Right lobe of liver (tissue), 4 donors: ENCODE measurements around the gene TMED1.

ENCODE experiments used
- POLR2A ChIP-seq: fragments of 450-650 bp; IDR thresholded peaks from one replicate; pipeline ENCODE4 v1.6.1; 2017; ENCODE audit warnings: antibody characterized with exemption, mild to moderate bottlenecking
- TF ChIP-seq, protein P1 (sequence below), 4 donors: fragments of 200-600 bp in 3 of 4; fragments of 450-650 bp in 1 of 4; IDR thresholded peaks; one replicate each; pipeline versions ENCODE4 v1.5.1 to v1.8.0; 2016 to 2022; ENCODE audit warnings: antibody characterized with exemption in 4 of 4, mild to moderate bottlenecking in 2 of 4
- donor health status: DM: no; HTN: no; CAD: no.
- donor health status: DM: no; HTN: no; CAD: no.
- donor health status: DM: no; HTN: yes; CAD: no.

DNA sequence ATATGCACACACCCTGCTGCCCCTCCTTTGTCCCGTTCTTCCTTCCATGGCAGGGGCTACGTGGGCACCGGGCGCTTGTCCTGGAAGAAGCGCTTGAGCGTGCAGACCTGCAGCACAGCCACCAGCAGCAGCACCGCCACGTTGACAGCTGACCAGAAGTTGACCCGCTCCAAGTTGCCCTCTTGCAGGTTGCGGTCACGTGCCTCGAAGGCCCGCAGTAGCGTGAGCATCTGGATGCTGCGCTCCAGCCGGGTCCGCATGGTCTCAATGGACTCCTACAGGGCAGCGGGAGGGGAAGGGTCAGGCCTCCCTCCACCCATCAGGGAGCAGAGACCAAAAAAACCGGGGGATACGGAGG, 3.1 kb downstream of the TMED1 start:
- TF ChIP-seq, protein P1, sequence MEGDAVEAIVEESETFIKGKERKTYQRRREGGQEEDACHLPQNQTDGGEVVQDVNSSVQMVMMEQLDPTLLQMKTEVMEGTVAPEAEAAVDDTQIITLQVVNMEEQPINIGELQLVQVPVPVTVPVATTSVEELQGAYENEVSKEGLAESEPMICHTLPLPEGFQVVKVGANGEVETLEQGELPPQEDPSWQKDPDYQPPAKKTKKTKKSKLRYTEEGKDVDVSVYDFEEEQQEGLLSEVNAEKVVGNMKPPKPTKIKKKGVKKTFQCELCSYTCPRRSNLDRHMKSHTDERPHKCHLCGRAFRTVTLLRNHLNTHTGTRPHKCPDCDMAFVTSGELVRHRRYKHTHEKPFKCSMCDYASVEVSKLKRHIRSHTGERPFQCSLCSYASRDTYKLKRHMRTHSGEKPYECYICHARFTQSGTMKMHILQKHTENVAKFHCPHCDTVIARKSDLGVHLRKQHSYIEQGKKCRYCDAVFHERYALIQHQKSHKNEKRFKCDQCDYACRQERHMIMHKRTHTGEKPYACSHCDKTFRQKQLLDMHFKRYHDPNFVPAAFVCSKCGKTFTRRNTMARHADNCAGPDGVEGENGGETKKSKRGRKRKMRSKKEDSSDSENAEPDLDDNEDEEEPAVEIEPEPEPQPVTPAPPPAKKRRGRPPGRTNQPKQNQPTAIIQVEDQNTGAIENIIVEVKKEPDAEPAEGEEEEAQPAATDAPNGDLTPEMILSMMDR (IDR thresholded peaks at IDR 0.05) = no peak
- no peak for TF ChIP-seq POLR2A
